Measurements from ENCODE around the gene SCP2.
"Not testable (repeated sequence)": the region's sequence is repeated elsewhere in the genome, so short reads cannot be mapped to it uniquely, and the experiment has no call there.

The SCP2 gene

DNA sequence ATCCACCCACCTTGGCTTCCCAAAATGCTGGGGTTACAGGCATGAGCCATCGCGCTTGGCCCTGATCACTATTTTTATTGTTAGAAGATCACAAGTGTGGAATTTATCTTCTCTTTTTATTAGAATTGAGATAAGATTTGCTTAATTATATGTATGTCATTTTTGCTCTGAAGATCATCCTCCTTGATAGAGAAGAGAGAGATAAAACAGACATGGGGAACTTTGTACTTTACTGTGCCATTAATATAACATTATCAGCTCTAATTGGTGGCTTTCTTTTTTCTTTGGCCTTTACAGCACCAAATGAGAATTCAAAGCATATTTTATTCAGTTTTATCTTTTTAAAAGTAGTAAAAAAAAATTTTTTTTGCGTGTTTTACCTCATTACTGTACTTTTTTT lies 46.8 kb downstream of the SCP2 start:
- Histone ChIP-seq H3K9ac (ENCODE audit: low read length) (no peak overlapping the region), H3K36me3 (ENCODE audit: insufficient read depth, low read length) (no peaks in the 10 kb centered on the region), H3K27ac (ENCODE audit: low read depth, low read length, poor library complexity, severe bottlenecking) (no peak overlapping the region), H3F3A (ENCODE audit: insufficient read depth, low read length) (no peaks in the 10 kb centered on the region), H3K4me2 (ENCODE audit: low read length) (no peak overlapping the region), H3K4me3 (ENCODE audit: low read depth, low read length, poor library complexity, severe bottlenecking) (no peak overlapping the region), H3K79me2 (ENCODE audit: insufficient read depth, low read length) (no peaks in the 10 kb centered on the region), H3K4me1 (ENCODE audit: insufficient read depth, low read length, severe bottlenecking) (no peaks in the 10 kb centered on the region), H3K27me3 (ENCODE audit: insufficient read depth, low read length) (no peaks in the 10 kb centered on the region), H3K9me3 (ENCODE audit: low read length) (no peaks in the 10 kb centered on the region), H3K9me2 (ENCODE audit: low read depth, low read length) (no peaks in the 10 kb centered on the region), H2AFZ (ENCODE audit: low read length) (no peak overlapping the region), H4K20me1 (ENCODE audit: insufficient read depth, low read length) (no peaks in the 10 kb centered on the region)
- TF ChIP-seq, protein P1, sequence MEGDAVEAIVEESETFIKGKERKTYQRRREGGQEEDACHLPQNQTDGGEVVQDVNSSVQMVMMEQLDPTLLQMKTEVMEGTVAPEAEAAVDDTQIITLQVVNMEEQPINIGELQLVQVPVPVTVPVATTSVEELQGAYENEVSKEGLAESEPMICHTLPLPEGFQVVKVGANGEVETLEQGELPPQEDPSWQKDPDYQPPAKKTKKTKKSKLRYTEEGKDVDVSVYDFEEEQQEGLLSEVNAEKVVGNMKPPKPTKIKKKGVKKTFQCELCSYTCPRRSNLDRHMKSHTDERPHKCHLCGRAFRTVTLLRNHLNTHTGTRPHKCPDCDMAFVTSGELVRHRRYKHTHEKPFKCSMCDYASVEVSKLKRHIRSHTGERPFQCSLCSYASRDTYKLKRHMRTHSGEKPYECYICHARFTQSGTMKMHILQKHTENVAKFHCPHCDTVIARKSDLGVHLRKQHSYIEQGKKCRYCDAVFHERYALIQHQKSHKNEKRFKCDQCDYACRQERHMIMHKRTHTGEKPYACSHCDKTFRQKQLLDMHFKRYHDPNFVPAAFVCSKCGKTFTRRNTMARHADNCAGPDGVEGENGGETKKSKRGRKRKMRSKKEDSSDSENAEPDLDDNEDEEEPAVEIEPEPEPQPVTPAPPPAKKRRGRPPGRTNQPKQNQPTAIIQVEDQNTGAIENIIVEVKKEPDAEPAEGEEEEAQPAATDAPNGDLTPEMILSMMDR (IDR thresholded peaks at IDR 0.05; ENCODE audit: low read length): no peak
- TF ChIP-seq EZH2 (IDR thresholded peaks at IDR 0.05; ENCODE audit: borderline replicate concordance, low read length): no peak

GRCh38 chr1:52976183-52977035 lies 49.3 kb downstream of the SCP2 start:
- no peaks in the 10 kb centered on the region for H3K9me3 ChIP-seq (ENCODE audit: low read length)
- no peak overlapping the region for H3K27ac ChIP-seq (ENCODE audit: low read depth, low read length, poor library complexity, severe bottlenecking)
- H3K4me1 ChIP-seq (ENCODE audit: insufficient read depth, low read length, severe bottlenecking): no peaks in the 10 kb centered on the region
- no peak overlapping the region for H2AFZ ChIP-seq (ENCODE audit: low read length)
- H3K9me2 ChIP-seq (ENCODE audit: low read depth, low read length): no peaks in the 10 kb centered on the region
- no peak overlapping the region for H3K9ac ChIP-seq (ENCODE audit: low read length)
- H3K4me2 ChIP-seq (ENCODE audit: low read length): no peak overlapping the region
- TF ChIP-seq, protein P1 (IDR thresholded peaks at IDR 0.05; ENCODE audit: low read length): no peak
- no peak for TF ChIP-seq EZH2 (IDR thresholded peaks at IDR 0.05; ENCODE audit: borderline replicate concordance, low read length)
- no peaks in the 10 kb centered on the region for H3F3A ChIP-seq (ENCODE audit: insufficient read depth, low read length)
- H3K79me2 ChIP-seq (ENCODE audit: insufficient read depth, low read length): no peaks in the 10 kb centered on the region
- no peaks in the 10 kb centered on the region for H3K36me3 ChIP-seq (ENCODE audit: insufficient read depth, low read length)
- H3K4me3 ChIP-seq (ENCODE audit: low read depth, low read length, poor library complexity, severe bottlenecking): no peak overlapping the region
- no peaks in the 10 kb centered on the region for H3K27me3 ChIP-seq (ENCODE audit: insufficient read depth, low read length)
- no peaks in the 10 kb centered on the region for H4K20me1 ChIP-seq (ENCODE audit: insufficient read depth, low read length)

- H3K9ac ChIP-seq (ENCODE audit: low read length): no peak overlapping the region
- H3K4me3 ChIP-seq (ENCODE audit: low read depth, low read length, poor library complexity, severe bottlenecking): no peak overlapping the region
- H3K4me2 ChIP-seq (ENCODE audit: low read length): no peak overlapping the region
- H4K20me1 ChIP-seq (ENCODE audit: insufficient read depth, low read length): no peaks in the 10 kb centered on the region
- no peak overlapping the region for H2AFZ ChIP-seq (ENCODE audit: low read length)
- H3K27ac ChIP-seq (ENCODE audit: low read depth, low read length, poor library complexity, severe bottlenecking): no peak overlapping the region
- TF ChIP-seq, protein P1 (IDR thresholded peaks at IDR 0.05; ENCODE audit: low read length): no peak
- no peaks in the 10 kb centered on the region for H3K36me3 ChIP-seq (ENCODE audit: insufficient read depth, low read length)
- no peaks in the 10 kb centered on the region for H3K9me3 ChIP-seq (ENCODE audit: low read length)
- H3K27me3 ChIP-seq (ENCODE audit: insufficient read depth, low read length): no peaks in the 10 kb centered on the region; the same call in 1 of the 2 replicates
- H3K79me2 ChIP-seq (ENCODE audit: insufficient read depth, low read length): no peaks in the 10 kb centered on the region
- no peaks in the 10 kb centered on the region for H3F3A ChIP-seq (ENCODE audit: insufficient read depth, low read length)
- H3K9me2 ChIP-seq (ENCODE audit: low read depth, low read length): no peaks in the 10 kb centered on the region
- no peaks in the 10 kb centered on the region for H3K4me1 ChIP-seq (ENCODE audit: insufficient read depth, low read length, severe bottlenecking)
These were observed 51.0 kb downstream of the SCP2 start for GRCh38 chr1:52978045-52978444.

DNA sequence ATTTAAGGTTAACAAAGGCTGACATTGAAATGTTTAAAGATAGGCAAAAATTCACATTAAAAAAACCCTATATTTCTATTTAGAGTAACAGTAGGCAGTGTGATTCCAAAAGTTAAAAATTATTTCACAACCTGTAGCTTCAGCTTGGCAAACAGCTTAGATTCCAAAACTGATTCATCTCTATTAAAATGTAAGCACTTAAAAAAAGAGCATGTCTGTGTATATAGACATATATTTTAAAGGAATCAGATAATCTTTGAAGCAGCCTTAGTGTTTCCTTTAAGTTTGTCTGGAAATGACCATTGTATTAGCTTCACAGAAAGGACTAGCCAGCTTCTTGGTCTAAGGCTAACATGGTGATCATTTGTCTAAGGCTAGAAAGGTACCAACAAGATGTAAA lies 65.7 kb downstream of the SCP2 start:
- not testable (repeated sequence) for H3K9me2 ChIP-seq (ENCODE audit: low read depth, low read length); H3K79me2 ChIP-seq (ENCODE audit: insufficient read depth, low read length); H3K36me3 ChIP-seq (ENCODE audit: insufficient read depth, low read length); H2AFZ ChIP-seq (ENCODE audit: low read length); H3K4me3 ChIP-seq (ENCODE audit: low read depth, low read length, poor library complexity, severe bottlenecking); H3F3A ChIP-seq (ENCODE audit: insufficient read depth, low read length); H4K20me1 ChIP-seq (ENCODE audit: insufficient read depth, low read length); H3K4me2 ChIP-seq (ENCODE audit: low read length); H3K9ac ChIP-seq (ENCODE audit: low read length); H3K27ac ChIP-seq (ENCODE audit: low read depth, low read length, poor library complexity, severe bottlenecking); H3K27me3 ChIP-seq (ENCODE audit: insufficient read depth, low read length); H3K9me3 ChIP-seq (ENCODE audit: low read length); H3K4me1 ChIP-seq (ENCODE audit: insufficient read depth, low read length, severe bottlenecking)
